ENCODE measurements around the gene FBLN1. TPM values are rescaled to one million over a fixed set of nuclear protein-coding genes. Genes with fewer than 3 reads are reported as not detected.
A peak's percentile ranks its signal among the peaks of the same experiment; 100 is the strongest.

FBLN1 gene
- total RNA-seq, 1 donor from 2014 or later: 39.5 TPM

- ATAC-seq: peak; percentile 21
Observed at GRCh38 chr22:45504373-45505341, 2.0 kb downstream of the FBLN1 start.

- ATAC-seq: no peak
Observed at GRCh38 chr22:45505991-45506747, 3.5 kb downstream of the FBLN1 start.

- no peak for ATAC-seq
Observed at GRCh38 chr22:45506816-45507360, 4.2 kb downstream of the FBLN1 start.

- no peak for ATAC-seq
Observed at GRCh38 chr22:45507798-45508197, 5.1 kb downstream of the FBLN1 start.

- no peak for ATAC-seq
Observed at GRCh38 chr22:45508814-45509213, 6.1 kb downstream of the FBLN1 start.

GRCh38 chr22:45510376-45511232 is 7.9 kb downstream of the FBLN1 start:
- ATAC-seq: no peak

- peak; percentile 38 for ATAC-seq
Observed at GRCh38 chr22:45511847-45512261, 9.2 kb downstream of the FBLN1 start.

GRCh38 chr22:45512363-45512762 is 9.7 kb downstream of the FBLN1 start:
- ATAC-seq: no peak

GRCh38 chr22:45515676-45516075 is 13.0 kb downstream of the FBLN1 start:
- ATAC-seq: no peak

GRCh38 chr22:45516163-45516562 is 13.5 kb downstream of the FBLN1 start:
- ATAC-seq: no peak

- peak; percentile 87 for ATAC-seq
Observed at GRCh38 chr22:45516923-45517675, 14.4 kb downstream of the FBLN1 start.

GRCh38 chr22:45518136-45518535 is 15.5 kb downstream of the FBLN1 start:
- ATAC-seq: no peak

GRCh38 chr22:45518580-45518991 is 15.9 kb downstream of the FBLN1 start:
- ATAC-seq: no peak

GRCh38 chr22:45521178-45521577 is 18.5 kb downstream of the FBLN1 start:
- ATAC-seq: no peak

GRCh38 chr22:45522462-45522861 is 19.8 kb downstream of the FBLN1 start:
- ATAC-seq: no peak

GRCh38 chr22:45524157-45524556 is 21.5 kb downstream of the FBLN1 start:
- ATAC-seq: no peak

- ATAC-seq: no peak
Observed at GRCh38 chr22:45524966-45525365, 22.3 kb downstream of the FBLN1 start.

GRCh38 chr22:45525480-45525879 is 22.8 kb downstream of the FBLN1 start:
- ATAC-seq: no peak

GRCh38 chr22:45526281-45526680 is 23.6 kb downstream of the FBLN1 start:
- ATAC-seq: no peak

- ATAC-seq: peak; percentile 18
Observed at GRCh38 chr22:45526768-45527360, 24.2 kb downstream of the FBLN1 start.

- ATAC-seq: no peak
Observed at GRCh38 chr22:45527456-45527855, 24.8 kb downstream of the FBLN1 start.

All from esophagus mucosa (tissue), 1 donor.